Measurements from ENCODE around the gene LRRC8E. TPM values are rescaled to one million over a fixed set of nuclear protein-coding genes. Genes with fewer than 3 reads are reported as not detected.
A peak's percentile ranks its signal among the peaks of the same experiment; 100 is the strongest.

LRRC8E gene
- polyA plus RNA-seq, 1 experiment: 8.6 TPM

GRCh38 chr19:7926021-7926726 is 37.9 kb downstream of the LRRC8E start, which contains the start of gene CTXN1:
Gene CTXN1 (minus strand): TSS chr19:7926135. CDS start chr19:7925538, 597 bp downstream.
- Histone ChIP-seq H3K36me3 (ENCODE audit: control insufficient read depth, insufficient read depth, low read length) (peaks cover 16% of the 10 kb centered on the region), H3K27me3 (ENCODE audit: control insufficient read depth, insufficient read depth, low read length) (no peaks in the 10 kb centered on the region), H3K4me3 (ENCODE audit: low read depth, low read length) (peak within 1 kb of the TSS; percentile 41)
- DNase-seq (ENCODE audit: low read depth): no peak
- TF ChIP-seq CTCF (IDR thresholded peaks at IDR 0.05; ENCODE audit: insufficient read depth, low read depth, low read length): peak; percentile 12; the same call in 1 of the 2 replicates
- POLR2A ChIA-PET: no interaction called here
- CTCF ChIA-PET: interaction anchor here (1.4 to 2.4 kb wide), 4 partner anchors 8 to 73 kb away, joined by 5 to 6 read pairs (median 6); no protein-coding TSS in a partner anchor

- peaks cover 21% of the 10 kb centered on the region for H3K36me3 ChIP-seq (ENCODE audit: control insufficient read depth, insufficient read depth, low read length)
- no peak for DNase-seq (ENCODE audit: low read depth)
- ChIA-PET CTCF (interaction anchor here (1.4 to 2.4 kb wide), 4 partner anchors 9 to 74 kb away, joined by 5 to 6 read pairs (median 6); no protein-coding TSS in a partner anchor), POLR2A (no interaction called here)
- H3K27me3 ChIP-seq (ENCODE audit: control insufficient read depth, insufficient read depth, low read length): no peaks in the 10 kb centered on the region
- TF ChIP-seq CTCF (IDR thresholded peaks at IDR 0.05; ENCODE audit: insufficient read depth, low read depth, low read length): no peak
- no peak overlapping the region for H3K4me3 ChIP-seq (ENCODE audit: low read depth, low read length)
Observed at GRCh38 chr19:7926727-7927604, 38.7 kb downstream of the LRRC8E start.

- Histone ChIP-seq H3K36me3 (ENCODE audit: control insufficient read depth, insufficient read depth, low read length) (peaks cover 22% of the 10 kb centered on the region), H3K27me3 (ENCODE audit: control insufficient read depth, insufficient read depth, low read length) (no peaks in the 10 kb centered on the region), H3K4me3 (ENCODE audit: low read depth, low read length) (no peak overlapping the region)
- POLR2A ChIA-PET: no interaction called here
- DNase-seq (ENCODE audit: low read depth): no peak
- CTCF ChIA-PET: interaction anchor here (1.4 to 4.5 kb wide), 4 partner anchors 8 to 75 kb away, joined by 5 to 34 read pairs (median 6); partner anchors contain the start of gene TIMM44
- no peak for TF ChIP-seq CTCF (IDR thresholded peaks at IDR 0.05; ENCODE audit: insufficient read depth, low read depth, low read length)
Observed at GRCh38 chr19:7927605-7928333, 39.5 kb downstream of the LRRC8E start.

GRCh38 chr19:7928334-7928706 is 40.0 kb downstream of the LRRC8E start:
- Histone ChIP-seq H3K27me3 (ENCODE audit: control insufficient read depth, insufficient read depth, low read length) (no peaks in the 10 kb centered on the region), H3K4me3 (ENCODE audit: low read depth, low read length) (0 out of 2 replicates have a peak overlapping the region, but pooled peaks have one; percentile 0), H3K36me3 (ENCODE audit: control insufficient read depth, insufficient read depth, low read length) (peaks cover 25% of the 10 kb centered on the region)
- ChIA-PET POLR2A (interaction anchor here (0.5 to 1.4 kb wide), 2 partner anchors 8 to 31 kb away, joined by 5 to 14 read pairs; partner anchors contain the start of gene SNAPC2), CTCF (interaction anchor here (0.8 to 4.5 kb wide), 9 partner anchors 8 to 76 kb away, joined by 3 to 34 read pairs (median 5); partner anchors contain the start of genes SNAPC2 and TIMM44)
- DNase-seq (ENCODE audit: low read depth): no peak
- no peak for TF ChIP-seq CTCF (IDR thresholded peaks at IDR 0.05; ENCODE audit: insufficient read depth, low read depth, low read length)

Measured in BJ (cell line).